Neural cell (in vitro differentiated cells): Measurements from ENCODE around the gene ACAD9. TPM values are rescaled to one million over a fixed set of nuclear protein-coding genes. Genes with fewer than 3 reads are reported as not detected.
"Not testable (repeated sequence)": the region's sequence is repeated elsewhere in the genome, so short reads cannot be mapped to it uniquely, and the experiment has no call there.

Experiments
- H2AFZ ChIP-seq: fragments of 200-600, 300-800 bp; sonication (generic), shearing (Covaris generic); 2 replicates; pipeline ENCODE4 v1.6.0; 2014; ENCODE audit warnings: low read depth, mild to moderate bottlenecking, antibody characterized with exemption, low read length, moderate library complexity
- H3F3A ChIP-seq: fragments of 200-600 bp; shearing (Covaris generic); 2 replicates; pipeline ENCODE4 v1.6.1; 2016; ENCODE audit warnings: mild to moderate bottlenecking, moderate library complexity, mixed read lengths, antibody characterized with exemption, low read length; ENCODE audit not compliant: insufficient read depth, poor library complexity, severe bottlenecking
- H3K27ac ChIP-seq: fragments of 200-600, 300-800 bp; sonication (generic), shearing (Covaris generic); 2 replicates; pipeline ENCODE4 v1.5.1; 2014; ENCODE audit warnings: mild to moderate bottlenecking, low read length, moderate library complexity
- H3K27me3 ChIP-seq: fragments of 300-800, 200-600 bp; sonication (generic), shearing (Covaris generic); 2 replicates; pipeline ENCODE4 v1.6.0; 2014; ENCODE audit warnings: mild to moderate bottlenecking, low read depth, low read length, moderate library complexity; ENCODE audit not compliant: insufficient read depth
- H3K36me3 ChIP-seq: fragments of 300-800, 200-600 bp; sonication (generic), shearing (Covaris generic); 2 replicates; pipeline ENCODE4 v1.5.1; 2014; ENCODE audit warnings: mild to moderate bottlenecking, antibody characterized with exemption, low read length, moderate library complexity; ENCODE audit not compliant: insufficient read depth
- H3K4me2 ChIP-seq: fragments of 300-800, 200-600 bp; sonication (generic), shearing (Covaris generic); 2 replicates; pipeline ENCODE4 v1.6.0; 2014; ENCODE audit warnings: mild to moderate bottlenecking, low read length
- H3K4me3 ChIP-seq: fragments of 300-800, 200-600 bp; sonication (generic), shearing (Covaris generic); 2 replicates; pipeline ENCODE4 v1.5.1; 2014; ENCODE audit warnings: mild to moderate bottlenecking, low read length, moderate library complexity
- H3K79me2 ChIP-seq: fragments of 200-600 bp; shearing (Covaris generic); replicated peaks from 2 replicates; pipeline ENCODE4 v1.6.0; 2014; ENCODE audit warnings: mild to moderate bottlenecking, low read length, moderate library complexity; ENCODE audit not compliant: insufficient read depth
- H3K9ac ChIP-seq: fragments of 300-800, 200-600 bp; sonication (generic), shearing (Covaris generic); 2 replicates; pipeline ENCODE4 v1.6.1; 2016; ENCODE audit warnings: mild to moderate bottlenecking, low read length, mixed read lengths
- H3K9me2 ChIP-seq: fragments of 200-600 bp; shearing (Covaris generic); 2 replicates; pipeline ENCODE4 v1.6.1; 2016; ENCODE audit warnings: mild to moderate bottlenecking, low read length, mixed read lengths; ENCODE audit not compliant: insufficient read depth
- H3K9me3 ChIP-seq: fragments of 200-600, 300-800 bp; sonication (generic), shearing (Covaris generic); 2 replicates; pipeline ENCODE4 v1.6.1; 2016; ENCODE audit warnings: mild to moderate bottlenecking, mixed run types, low read length, moderate library complexity, mixed read lengths
- H4K20me1 ChIP-seq: fragments of 200-600 bp; shearing (Covaris generic); 2 replicates; pipeline ENCODE4 v1.6.1; 2016; ENCODE audit warnings: mild to moderate bottlenecking, mixed run types; ENCODE audit not compliant: insufficient read depth
- CTCF ChIP-seq: fragments of 450-650 bp; IDR thresholded peaks from 2 replicates; pipeline ENCODE4 v1.5.1; 2014; ENCODE audit warnings: antibody characterized with exemption, mild to moderate bottlenecking, moderate library complexity; ENCODE audit not compliant: poor library complexity, severe bottlenecking
- EP300 ChIP-seq: fragments of 450-650 bp; conservative IDR thresholded peaks from 2 replicates; pipeline ENCODE4 v1.6.1; 2014; ENCODE audit warnings: antibody characterized with exemption, mild to moderate bottlenecking, moderate library complexity; ENCODE audit not compliant: poor library complexity, severe bottlenecking
- EZH2 ChIP-seq: fragments of 200-600, 300-800 bp; shearing (Covaris generic), sonication (generic); IDR thresholded peaks from 2 replicates; pipeline ENCODE4 v1.6.1; 2014; ENCODE audit warnings: antibody characterized with exemption, low read length, borderline replicate concordance, mild to moderate bottlenecking; ENCODE audit not compliant: insufficient read depth, poor library complexity, severe bottlenecking
- MXI1 ChIP-seq: fragments of 450-650 bp; conservative IDR thresholded peaks from 2 replicates; pipeline ENCODE4 v1.6.1; 2014; ENCODE audit warnings: antibody characterized with exemption, mild to moderate bottlenecking; ENCODE audit not compliant: poor library complexity, severe bottlenecking
- POLR2AphosphoS5 ChIP-seq: IDR thresholded peaks from 2 replicates; pipeline ENCODE4 v1.6.1; 2012
- RAD21 ChIP-seq: fragments of 450-650 bp; conservative IDR thresholded peaks from 2 replicates; pipeline ENCODE4 v1.6.1; 2014; ENCODE audit warnings: antibody characterized with exemption, mild to moderate bottlenecking, moderate library complexity
- REST ChIP-seq: IDR thresholded peaks from 2 replicates; pipeline ENCODE4 v1.6.1; 2012; ENCODE audit warnings: borderline replicate concordance
- SMC3 ChIP-seq: fragments of 450-650 bp; conservative IDR thresholded peaks from 2 replicates; pipeline ENCODE4 v1.6.1; 2014; ENCODE audit warnings: antibody characterized with exemption, mild to moderate bottlenecking, moderate library complexity; ENCODE audit not compliant: poor library complexity
- TAF1 ChIP-seq: IDR thresholded peaks from 2 replicates; pipeline ENCODE4 v1.6.1; 2012; ENCODE audit warnings: low read depth
- polyA minus RNA-seq: library from RNA; depleted of rRNA, polyadenylated mRNA; stranded (reverse); fragments of >200 nt; gene quantifications from 2 replicates; pipeline ENCODE4 v1.2.3, GENCODE V29; 2014
- polyA plus RNA-seq: library from polyadenylated mRNA; depleted of rRNA; stranded (reverse); fragments of >200 nt; gene quantifications from 2 replicates; pipeline ENCODE4 v1.2.3, GENCODE V29; 2014

ACAD9 gene
- polyA plus RNA-seq: 33.5 and 48.9 TPM in 2 replicates
- 39.2 and 58.0 TPM in 2 replicates for polyA minus RNA-seq

- peak within 1 kb of the TSS; percentile 95 for H3K4me2 ChIP-seq
- peaks cover 37% of the 10 kb centered on the region for H3K79me2 ChIP-seq
- H3K36me3 ChIP-seq: no peaks in the 10 kb centered on the region
- H3K9ac ChIP-seq: peak within 1 kb of the TSS; percentile 81
- TF ChIP-seq MXI1: peak; percentile 93
- peak; percentile 65 for TF ChIP-seq TAF1
- peak; percentile 61 for TF ChIP-seq SMC3
- peak; percentile 90 for TF ChIP-seq POLR2AphosphoS5
- no peak for TF ChIP-seq CTCF
- peak; percentile 54 for TF ChIP-seq RAD21
- TF ChIP-seq EZH2: no peak
- TF ChIP-seq EP300: peak; percentile 85
- peak; percentile 69 for TF ChIP-seq REST
- peak within 1 kb of the TSS; percentile 67 for H2AFZ ChIP-seq
- H3K9me3 ChIP-seq: no peaks in the 10 kb centered on the region
- H3K27ac ChIP-seq: peak within 1 kb of the TSS; percentile 84
- H3K9me2 ChIP-seq: no peaks in the 10 kb centered on the region
- no peaks in the 10 kb centered on the region for H3F3A ChIP-seq
- H4K20me1 ChIP-seq: no peaks in the 10 kb centered on the region
- H3K27me3 ChIP-seq: no peaks in the 10 kb centered on the region
- peak within 1 kb of the TSS; percentile 71 for H3K4me3 ChIP-seq
These were observed at the start of gene ACAD9 for GRCh38 chr3:128879125-128879969. ACAD9 (plus strand) TSS chr3:128879620; CDS start chr3:128879692, 72 bp downstream.

DNA sequence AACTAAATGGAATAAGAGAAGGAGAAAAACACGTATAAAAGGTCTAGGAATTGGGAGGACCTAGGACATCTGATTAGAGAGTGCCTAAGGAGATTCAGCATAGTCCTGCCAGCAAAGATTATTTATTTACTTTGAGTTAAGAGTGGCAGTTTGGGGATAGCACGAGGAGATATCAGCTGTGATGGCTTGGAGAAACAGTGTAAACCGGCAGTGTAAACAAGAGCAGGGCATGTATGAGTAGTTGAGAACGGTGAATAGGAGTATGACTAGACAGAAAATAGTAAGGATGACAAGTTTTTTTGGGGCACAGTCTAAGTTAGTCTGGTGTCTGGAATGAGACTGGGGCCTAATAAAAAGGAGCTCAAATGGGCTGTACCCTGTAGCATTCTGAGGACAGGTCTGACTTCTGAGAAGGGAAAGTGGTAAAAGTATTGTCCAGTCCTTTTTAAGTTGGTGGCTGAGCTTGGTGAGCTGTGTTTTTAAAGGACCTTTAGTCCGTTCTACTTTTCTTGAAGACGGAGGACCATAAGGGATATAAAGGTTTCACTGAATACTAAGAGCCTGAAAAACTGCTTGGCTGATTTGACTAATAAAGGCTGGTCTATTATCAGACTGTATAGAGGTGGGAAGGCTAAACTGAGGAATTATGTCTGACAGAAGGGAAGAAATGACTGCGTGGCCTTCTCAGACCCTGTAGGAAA lies 49.3 kb upstream of the ACAD9 start:
- H4K20me1 ChIP-seq, H3K4me3 ChIP-seq, H3K9ac ChIP-seq, H3K79me2 ChIP-seq, H3K9me2 ChIP-seq, H3F3A ChIP-seq, H3K4me2 ChIP-seq, H3K36me3 ChIP-seq, H3K27me3 ChIP-seq, H2AFZ ChIP-seq, H3K9me3 ChIP-seq, H3K27ac ChIP-seq: not testable (repeated sequence)

DNA sequence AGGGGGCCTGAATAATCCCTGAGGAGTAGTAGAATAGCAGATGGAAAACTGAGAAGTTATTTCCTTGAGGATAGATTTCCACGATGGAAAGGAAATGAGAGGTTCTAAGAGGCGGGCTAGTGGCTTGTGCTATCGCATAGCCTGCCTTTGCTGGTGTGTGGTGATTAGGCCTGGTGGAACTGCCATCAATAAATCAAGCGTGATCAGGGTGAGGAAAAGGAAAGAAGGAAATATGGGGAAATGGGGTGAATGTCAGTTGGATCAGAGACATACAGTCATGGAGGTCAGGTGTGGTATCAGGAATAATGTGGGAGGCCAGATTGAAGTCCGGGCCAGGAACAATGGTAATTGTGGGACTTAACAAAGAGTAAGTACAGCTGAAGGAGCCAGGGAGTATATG lies 48.7 kb upstream of the ACAD9 start:
- H4K20me1 ChIP-seq, H3K9ac ChIP-seq, H3K27ac ChIP-seq, H2AFZ ChIP-seq, H3K9me3 ChIP-seq, H3K27me3 ChIP-seq, H3F3A ChIP-seq, H3K4me3 ChIP-seq, H3K9me2 ChIP-seq, H3K36me3 ChIP-seq, H3K79me2 ChIP-seq, H3K4me2 ChIP-seq: not testable (repeated sequence)

- H3K9me3 ChIP-seq, H3K9ac ChIP-seq, H3K27me3 ChIP-seq, H3K36me3 ChIP-seq, H3K9me2 ChIP-seq, H3F3A ChIP-seq, H3K79me2 ChIP-seq, H3K27ac ChIP-seq, H4K20me1 ChIP-seq, H3K4me3 ChIP-seq, H3K4me2 ChIP-seq, H2AFZ ChIP-seq: not testable (repeated sequence)
These were observed 46.4 kb upstream of the ACAD9 start for GRCh38 chr3:128832979-128833378.
